IMR-90 (cell line): ENCODE measurements around the gene CT45A8.
"Not testable (repeated sequence)": the region's sequence is repeated elsewhere in the genome, so short reads cannot be mapped to it uniquely, and the experiment has no call there.

ENCODE experiments used
- CTCF ChIP-seq: conservative IDR thresholded peaks from 2 replicates; pipeline ENCODE4 v1.5.1; 2012; ENCODE audit warnings: mild to moderate bottlenecking, low read depth, low read length, improper control_type of control experiment
- FOS ChIP-seq: fragments of 150-350 bp; IDR thresholded peaks from 2 replicates; pipeline ENCODE4 v1.6.1; 2016; ENCODE audit warnings: low read depth, low read length
- POLR2A ChIP-seq: IDR thresholded peaks from 2 replicates; pipeline ENCODE4 v1.6.1; 2012; ENCODE audit warnings: mild to moderate bottlenecking, low read depth, low read length

GRCh38 chrX:135854438-135854837 lies at the start of gene CT45A8:
- TF ChIP-seq POLR2A, FOS, CTCF: not testable (repeated sequence)
